ENCODE data around the gene RAPGEF1.

DNA sequence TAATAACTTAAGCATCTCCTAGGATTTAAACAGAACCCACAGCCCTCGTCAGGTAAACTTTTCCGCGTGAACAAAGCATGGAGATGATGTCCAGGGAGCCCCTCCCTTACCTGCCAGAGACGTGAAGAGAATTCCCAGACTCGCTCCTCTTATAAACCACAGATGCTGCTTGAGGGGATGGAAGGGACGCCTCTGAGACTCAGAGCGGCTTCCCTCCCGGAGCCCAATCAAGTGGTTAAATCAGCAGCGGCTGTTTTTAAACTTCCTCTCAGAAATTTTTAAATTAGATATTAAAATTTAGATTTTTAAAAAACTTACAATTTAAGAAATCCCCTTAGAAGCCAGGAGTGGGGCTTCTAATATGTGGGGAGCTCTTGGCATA, 71.8 kb downstream of the RAPGEF1 start:
- TF ChIP-seq POLR2A (IDR thresholded peaks at IDR 0.05; ENCODE audit: low read depth, low read length): no peak
- TF ChIP-seq, protein P1, sequence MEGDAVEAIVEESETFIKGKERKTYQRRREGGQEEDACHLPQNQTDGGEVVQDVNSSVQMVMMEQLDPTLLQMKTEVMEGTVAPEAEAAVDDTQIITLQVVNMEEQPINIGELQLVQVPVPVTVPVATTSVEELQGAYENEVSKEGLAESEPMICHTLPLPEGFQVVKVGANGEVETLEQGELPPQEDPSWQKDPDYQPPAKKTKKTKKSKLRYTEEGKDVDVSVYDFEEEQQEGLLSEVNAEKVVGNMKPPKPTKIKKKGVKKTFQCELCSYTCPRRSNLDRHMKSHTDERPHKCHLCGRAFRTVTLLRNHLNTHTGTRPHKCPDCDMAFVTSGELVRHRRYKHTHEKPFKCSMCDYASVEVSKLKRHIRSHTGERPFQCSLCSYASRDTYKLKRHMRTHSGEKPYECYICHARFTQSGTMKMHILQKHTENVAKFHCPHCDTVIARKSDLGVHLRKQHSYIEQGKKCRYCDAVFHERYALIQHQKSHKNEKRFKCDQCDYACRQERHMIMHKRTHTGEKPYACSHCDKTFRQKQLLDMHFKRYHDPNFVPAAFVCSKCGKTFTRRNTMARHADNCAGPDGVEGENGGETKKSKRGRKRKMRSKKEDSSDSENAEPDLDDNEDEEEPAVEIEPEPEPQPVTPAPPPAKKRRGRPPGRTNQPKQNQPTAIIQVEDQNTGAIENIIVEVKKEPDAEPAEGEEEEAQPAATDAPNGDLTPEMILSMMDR (IDR thresholded peaks at IDR 0.05; ENCODE audit: extremely low read depth in 1 of 2, insufficient read depth in 1 of 2, low read depth in 1 of 2, low read length in 2 of 2): no peak
